Peyer's patch (tissue), 4 donors: ENCODE results near the gene AZU1. TPM values are rescaled to one million over a fixed set of nuclear protein-coding genes. Genes with fewer than 3 reads are reported as not detected.
"Not testable (repeated sequence)": the region's sequence is repeated elsewhere in the genome, so short reads cannot be mapped to it uniquely, and the experiment has no call there.

ENCODE experiments used
- DNase-seq, 3 donors: peaks; one replicate each; pipeline ENCODE4 v3.0.0-alpha.2; 2017 to 2019
- H3K27ac ChIP-seq, 4 donors: fragments of 200-600 bp; sonication (generic); one replicate each; pipeline ENCODE4 v1.5.1; 2016 to 2019
- H3K27me3 ChIP-seq, 2 donors: fragments of 200-600 bp; sonication (generic); one replicate each; pipeline ENCODE4 v1.5.1; 2019
- H3K36me3 ChIP-seq, 3 donors: fragments of 200-600 bp; sonication (generic); one replicate each; pipeline ENCODE4 v1.5.1; 2016 to 2019
- H3K4me1 ChIP-seq, 4 donors: fragments of 200-600 bp; sonication (generic); one replicate each; pipeline ENCODE4 v1.5.1; 2016 to 2019
- H3K4me3 ChIP-seq, 4 donors: fragments of 200-600 bp; sonication (generic); 1 replicate in 3 of 4; 2 replicates in 1 of 4; pipeline ENCODE4 v1.5.1; 2016 to 2019; ENCODE audit warnings: mild to moderate bottlenecking in 1 of 4
- H3K9me3 ChIP-seq, 4 donors: fragments of 200-600 bp; sonication (generic); one replicate each; pipeline ENCODE4 v1.5.1; 2016 to 2019; ENCODE audit warnings: mild to moderate bottlenecking in 1 of 4
- CTCF ChIP-seq, 6 experiments: fragments of 450-650 bp in 4 of 6; fragments of 200-600 bp in 2 of 6; sonication (generic) in 1 of 6; IDR thresholded peaks; one replicate each; pipeline ENCODE4 v1.5.1; 2017 to 2019; ENCODE audit warnings: antibody characterized with exemption in 6 of 6, mild to moderate bottlenecking in 3 of 6, moderate library complexity in 1 of 6
- POLR2A ChIP-seq, 2 donors: fragments of 450-650 bp; IDR thresholded peaks; one replicate each; pipeline ENCODE4 v1.5.1; 2017; ENCODE audit warnings: antibody characterized with exemption in 2 of 2, mild to moderate bottlenecking in 2 of 2, moderate library complexity in 2 of 2
- small RNA-seq, 2 donors: library from RNA; depleted of rRNA; stranded (forward); fragments of <200 nt; gene quantifications; one replicate each; pipeline ENCODE3, GENCODE V24; 2016
- total RNA-seq, 4 donors: library from RNA; depleted of rRNA; stranded (reverse); fragments of >200 nt; gene quantifications; one replicate each; pipeline ENCODE4 v1.1.0, GENCODE V29; 2016

Gene AZU1
- total RNA-seq, 4 donors from 2014 or later, result not detected

DNA sequence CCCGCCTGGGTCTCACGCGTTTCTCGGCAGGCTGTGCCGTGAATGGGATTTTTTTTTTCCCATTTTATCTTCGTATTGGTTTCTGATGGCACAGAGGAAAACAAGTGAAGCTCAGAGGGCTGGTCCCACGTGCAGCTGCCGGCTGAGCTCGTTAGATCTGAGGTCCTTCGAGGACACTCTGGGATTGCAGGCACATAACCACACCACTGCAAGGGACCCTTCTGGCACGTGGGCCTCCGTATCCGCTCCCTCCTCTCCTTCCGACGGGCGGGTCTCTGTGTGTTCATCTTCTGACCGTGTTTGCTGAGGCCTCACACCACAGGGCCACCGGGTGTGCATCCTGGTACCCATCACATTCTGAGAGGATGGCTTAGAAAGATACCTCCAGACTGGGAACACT lies 48.5 kb downstream of the AZU1 start:
- no peaks in the 10 kb centered on the region for H3K9me3 ChIP-seq
- peaks cover 0 to 10% (median 7%) of the 10 kb centered on the region in 4 donors for H3K4me1 ChIP-seq
- H3K36me3 ChIP-seq, result peaks cover 0 to 58% (median 0%) of the 10 kb centered on the region in 3 donors
- H3K4me3 ChIP-seq, result no peak overlapping the region
- H3K27ac ChIP-seq, result no peak overlapping the region
- no peak for DNase-seq
- no peaks in the 10 kb centered on the region for H3K27me3 ChIP-seq
- TF ChIP-seq CTCF (IDR thresholded peaks at IDR 0.05) (no peak), POLR2A (IDR thresholded peaks at IDR 0.05) (no peak)

GRCh38 chr19:876780-877314 lies 49.2 kb downstream of the AZU1 start:
- TF ChIP-seq CTCF (IDR thresholded peaks at IDR 0.05) (no peak), POLR2A (IDR thresholded peaks at IDR 0.05) (no peak)
- DNase-seq, result no peak
- no peaks in the 10 kb centered on the region for H3K27me3 ChIP-seq
- no peaks in the 10 kb centered on the region for H3K9me3 ChIP-seq
- H3K4me3 ChIP-seq, result no peak overlapping the region
- H3K27ac ChIP-seq, result no peak overlapping the region
- H3K4me1 ChIP-seq, result peaks cover 0 to 9% (median 7%) of the 10 kb centered on the region in 4 donors
- H3K36me3 ChIP-seq, result peaks cover 0 to 65% (median 0%) of the 10 kb centered on the region in 3 donors

DNA sequence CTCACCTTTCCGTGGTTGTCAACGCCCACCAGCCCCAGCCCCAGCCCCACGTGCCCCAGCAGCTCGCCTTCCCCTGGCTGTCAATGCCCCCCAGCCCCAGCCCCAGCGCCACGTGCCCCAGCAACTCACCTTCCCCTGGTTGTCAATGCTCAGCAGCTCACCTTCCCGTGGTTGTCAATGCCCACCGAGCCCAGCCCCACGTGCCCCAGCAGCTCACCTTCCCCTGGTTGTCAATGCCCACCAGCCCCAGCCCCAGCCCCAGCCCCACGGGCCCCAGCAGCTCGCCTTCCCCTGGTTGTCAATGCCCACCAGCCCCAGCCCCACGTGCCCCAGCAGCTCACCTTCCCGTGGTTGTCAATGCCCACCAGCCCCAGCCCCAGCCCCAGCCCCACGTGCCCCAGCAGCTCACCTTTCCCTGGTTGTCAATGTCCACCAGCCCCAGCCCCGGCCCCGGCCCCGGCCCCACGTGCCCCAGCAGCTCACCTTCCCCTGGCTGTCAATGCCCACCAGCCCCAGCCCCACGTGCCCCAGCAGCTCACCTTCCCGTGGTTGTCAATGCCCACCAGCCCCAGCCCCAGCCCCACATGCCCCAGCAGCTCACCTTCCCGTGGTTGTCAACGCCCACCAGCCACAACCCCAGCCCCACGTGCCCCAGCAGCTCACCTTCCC lies 50.5 kb downstream of the AZU1 start:
- not testable (repeated sequence) for DNase-seq, H3K27me3 ChIP-seq, H3K9me3 ChIP-seq, H3K4me3 ChIP-seq, H3K4me1 ChIP-seq, H3K27ac ChIP-seq
- H3K36me3 ChIP-seq, result peaks cover 0 to 78% (median 0%) of the 10 kb centered on the region in 3 donors

DNA sequence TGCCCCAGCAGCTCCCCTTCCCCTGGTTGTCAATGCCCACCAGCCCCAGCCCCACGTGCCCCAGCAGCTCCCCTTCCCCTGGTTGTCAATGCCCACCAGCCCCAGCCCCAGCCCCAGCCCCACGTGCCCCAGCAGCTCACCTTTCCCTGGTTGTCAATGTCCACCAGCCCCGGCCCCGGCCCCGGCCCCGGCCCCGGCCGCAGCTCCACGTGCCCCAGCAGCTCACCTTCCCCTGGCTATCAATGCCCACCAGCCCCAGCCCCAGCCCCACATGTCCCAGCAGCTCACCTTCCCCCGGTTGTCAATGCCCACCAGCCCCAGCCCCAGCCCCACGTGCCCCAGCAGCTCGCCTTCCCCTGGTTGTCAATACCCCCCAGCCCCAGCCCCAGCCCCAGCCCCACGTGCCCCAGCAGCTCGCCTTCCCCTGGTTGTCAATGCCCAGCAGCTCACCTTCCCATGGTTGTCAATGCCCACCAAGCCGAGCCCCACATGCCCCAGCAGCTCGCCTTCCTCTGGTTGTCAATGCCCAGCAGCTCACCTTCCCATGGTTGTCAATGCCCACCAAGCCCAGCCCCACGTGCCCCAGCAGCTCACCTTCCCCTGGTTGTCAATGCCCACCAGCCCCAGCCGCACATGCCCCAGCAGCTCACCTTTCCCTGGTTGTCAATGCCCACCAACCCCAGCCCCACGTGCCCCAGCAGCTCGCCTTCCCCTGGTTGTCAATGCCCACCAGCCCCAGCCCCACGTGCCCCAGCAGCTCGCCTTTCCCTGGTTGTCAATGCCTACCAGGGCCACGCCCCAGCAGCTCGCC lies 51.3 kb downstream of the AZU1 start:
- peaks cover 0 to 77% (median 0%) of the 10 kb centered on the region in 3 donors for H3K36me3 ChIP-seq
- H3K27ac ChIP-seq, DNase-seq, H3K27me3 ChIP-seq, H3K4me1 ChIP-seq, H3K4me3 ChIP-seq, H3K9me3 ChIP-seq: not testable (repeated sequence)

DNA sequence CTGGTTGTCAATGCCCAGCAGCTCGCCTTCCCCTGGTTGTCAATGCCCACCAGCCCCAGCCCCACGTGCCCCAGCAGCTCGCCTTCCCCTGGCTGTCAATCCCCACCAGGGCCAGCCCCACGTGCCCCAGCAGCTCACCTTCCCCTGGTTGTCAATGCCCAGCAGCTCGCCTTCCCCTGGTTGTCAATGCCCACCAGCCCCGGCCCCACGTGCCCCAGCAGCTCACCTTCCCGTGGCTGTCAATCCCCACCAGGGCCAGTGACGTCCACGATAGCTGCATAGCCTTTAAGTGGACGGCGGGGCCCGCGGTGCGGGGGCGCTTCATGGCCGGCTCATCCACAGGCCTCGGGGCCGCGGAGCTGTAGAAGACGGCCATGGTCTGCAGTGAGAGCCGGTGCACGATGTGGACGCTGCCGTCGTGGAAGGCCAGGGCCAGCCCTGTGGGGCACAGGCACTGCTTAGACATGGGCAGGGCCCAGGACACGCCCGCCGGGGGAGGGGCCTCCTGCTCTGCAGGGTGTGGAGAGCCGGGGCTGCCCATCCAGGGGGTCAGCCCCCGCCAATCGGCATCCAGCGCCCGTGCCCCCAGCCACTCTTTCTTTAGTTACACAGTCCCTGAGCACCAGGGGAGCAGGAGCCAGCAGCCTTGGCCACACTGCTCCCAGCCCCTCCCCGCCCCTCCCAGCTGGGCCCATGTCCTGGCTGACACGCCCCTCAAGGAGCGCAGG lies 52.2 kb downstream of the AZU1 start:
- H3K4me1 ChIP-seq, result no peaks in the 10 kb centered on the region
- H3K36me3 ChIP-seq, result peaks cover 0 to 77% (median 0%) of the 10 kb centered on the region in 3 donors
- no peaks in the 10 kb centered on the region for H3K9me3 ChIP-seq
- H3K27ac ChIP-seq, result no peak overlapping the region
- no peak for DNase-seq
- no peak overlapping the region for H3K4me3 ChIP-seq
- H3K27me3 ChIP-seq, result no peaks in the 10 kb centered on the region
- TF ChIP-seq CTCF (IDR thresholded peaks at IDR 0.05), result no peak
- TF ChIP-seq POLR2A (IDR thresholded peaks at IDR 0.05), result no peak

Small RNA genes within 50 kb of the gene (small RNA-seq; reads per million reads assigned to genes)
- 0 reads per million in 2 donors for gene MIR3187

Other genes with a start within 250 kb of the AZU1 start
- not detected for gene HCN2, start 238.0 kb upstream of the AZU1 start, total RNA-seq
- gene POLRMT, start 194.3 kb upstream of the AZU1 start, total RNA-seq, result 100 to 1,000 TPM in 1 of 4 donors, 10 to 100 TPM in 3; 33.8 to 119 (median 70.5) TPM
- gene FGF22, start 188.0 kb upstream of the AZU1 start, total RNA-seq, result not detected
- gene RNF126, start 164.6 kb upstream of the AZU1 start, total RNA-seq, result 100 to 1,000 TPM in 3 of 4 donors, 10 to 100 TPM in 1; 83.3 to 119 (median 115) TPM
- gene FSTL3, start 151.4 kb upstream of the AZU1 start, total RNA-seq, result 10 to 100 TPM; 13.8 to 94.9 (median 34.9) TPM
- gene PRSS57, start 132.4 kb upstream of the AZU1 start, total RNA-seq, result not detected
- gene PALM, start 118.9 kb upstream of the AZU1 start, total RNA-seq, result 10 to 100 TPM in 3 of 4 donors, 1 to 10 TPM in 1; 7.5 to 33.8 (median 21.6) TPM
- 100 to 1,000 TPM; 116 to 828 (median 637) TPM for gene MISP, start 76.7 kb upstream of the AZU1 start, total RNA-seq
- 100 to 1,000 TPM; 173 to 436 (median 229) TPM for gene PTBP1, start 30.4 kb upstream of the AZU1 start, total RNA-seq
- gene PLPPR3, start 5.9 kb upstream of the AZU1 start, total RNA-seq, result not detected
- not detected for gene PRTN3, start 13.2 kb downstream of the AZU1 start, total RNA-seq
- not detected for gene ELANE, start 24.5 kb downstream of the AZU1 start, total RNA-seq
- gene CFD, start 31.8 kb downstream of the AZU1 start, total RNA-seq, result 100 to 1,000 TPM; 140 to 403 (median 303) TPM
- 10 to 100 TPM; 60.2 to 83.6 (median 65.3) TPM for gene MED16, start 65.3 kb downstream of the AZU1 start, total RNA-seq
- gene RNU6-9, start 65.6 kb downstream of the AZU1 start, total RNA-seq, result not detected
- 10 to 100 TPM; 20.8 to 43.5 (median 34.8) TPM for gene R3HDM4, start 85.4 kb downstream of the AZU1 start, total RNA-seq
- gene KISS1R, start 89.5 kb downstream of the AZU1 start, total RNA-seq, result not detected
- 10 to 100 TPM in 1 of 4 donors, 1 to 10 TPM in 3; 2.8 to 11.0 (median 4.9) TPM for gene ARID3A, start 98.2 kb downstream of the AZU1 start, total RNA-seq
- 10 to 100 TPM; 26.4 to 58.8 (median 40.5) TPM for gene WDR18, start 156.5 kb downstream of the AZU1 start, total RNA-seq
- gene GRIN3B, start 172.6 kb downstream of the AZU1 start, total RNA-seq, result not detected
- 100 to 1,000 TPM; 287 to 409 (median 366) TPM for gene TMEM259, start 193.3 kb downstream of the AZU1 start, total RNA-seq
- not detected for gene RNU6-2, start 193.7 kb downstream of the AZU1 start, total RNA-seq
- gene CNN2, start 198.8 kb downstream of the AZU1 start, total RNA-seq, result 10 to 100 TPM; 20.6 to 47.0 (median 22.6) TPM
- gene ABCA7, start 212.3 kb downstream of the AZU1 start, total RNA-seq, result 100 to 1,000 TPM in 1 of 4 donors, 10 to 100 TPM in 3; 30.1 to 162 (median 72.1) TPM
- 100 to 1,000 TPM in 2 of 4 donors, 10 to 100 TPM in 2; 82.6 to 187 (median 118) TPM for gene ARHGAP45, start 239.3 kb downstream of the AZU1 start, total RNA-seq